Mesenchymal stem cell (in vitro differentiated cells and primary cell): ENCODE measurements around the gene PELI1.
A peak's percentile ranks its signal among the peaks of the same experiment; 100 is the strongest.

Experiments
- DNase-seq: peaks from one replicate; pipeline ENCODE4 v3.0.0-alpha.2; 2013
- H2AFZ ChIP-seq: one replicate; pipeline ENCODE4 v1.6.1; 2013; ENCODE audit warnings: low read depth, mild to moderate bottlenecking, control low read depth, inconsistent platforms, low read length, moderate library complexity
- H2AK5ac ChIP-seq: 2 replicates; pipeline ENCODE4 v1.6.1; 2013; ENCODE audit warnings: low read length, moderate library complexity, mild to moderate bottlenecking, inconsistent platforms; ENCODE audit not compliant: severe bottlenecking
- H2BK120ac ChIP-seq: one replicate; pipeline ENCODE4 v1.6.1; 2013; ENCODE audit warnings: low read depth, mild to moderate bottlenecking, inconsistent platforms, low read length, moderate library complexity
- H2BK12ac ChIP-seq, 2 experiments: one replicate each; pipeline ENCODE4 v1.6.1; 2013; ENCODE audit warnings: inconsistent platforms in 2 of 2, low read length in 2 of 2, mild to moderate bottlenecking in 2 of 2, moderate library complexity in 2 of 2, control low read depth in 1 of 2
- H2BK15ac ChIP-seq: one replicate; pipeline ENCODE4 v1.6.1; 2013; ENCODE audit warnings: mild to moderate bottlenecking, low read depth, inconsistent platforms; ENCODE audit not compliant: poor library complexity, severe bottlenecking
- H2BK5ac ChIP-seq: 2 replicates; pipeline ENCODE4 v1.6.1; 2013; ENCODE audit warnings: low read depth, mild to moderate bottlenecking, low read length, control low read depth, inconsistent platforms; ENCODE audit not compliant: poor library complexity, severe bottlenecking
- H3K14ac ChIP-seq, 2 experiments: one replicate each; pipeline ENCODE4 v1.6.1; 2013; ENCODE audit warnings: inconsistent platforms in 2 of 2, low read length in 2 of 2, control low read depth in 1 of 2, mild to moderate bottlenecking in 1 of 2, moderate library complexity in 1 of 2
- H3K18ac ChIP-seq, 2 experiments: one replicate each; pipeline ENCODE4 v1.6.1; 2013; ENCODE audit warnings: inconsistent platforms in 2 of 2, low read length in 2 of 2, control low read depth in 1 of 2, low read depth in 1 of 2, mild to moderate bottlenecking in 1 of 2
- H3K23ac ChIP-seq, 2 experiments: one replicate each; pipeline ENCODE4 v1.6.1; 2013; ENCODE audit warnings: inconsistent platforms in 2 of 2, low read length in 2 of 2, mild to moderate bottlenecking in 2 of 2, moderate library complexity in 2 of 2, control low read depth in 1 of 2
- H3K27ac ChIP-seq: 2 replicates; pipeline ENCODE4 v1.5.1; 2013; ENCODE audit warnings: mild to moderate bottlenecking, moderate library complexity, low read length, control low read depth, inconsistent platforms; ENCODE audit not compliant: poor library complexity, severe bottlenecking
- H3K27me3 ChIP-seq, 2 experiments: 2 replicates each; pipeline versions ENCODE4 v1.6.1 to v1.7.0; 2013; ENCODE audit warnings: low read length in 2 of 2, mild to moderate bottlenecking in 2 of 2, moderate library complexity in 2 of 2, control low read depth in 1 of 2, inconsistent platforms in 1 of 2; ENCODE audit not compliant: control insufficient read depth in 1 of 2, insufficient read depth in 1 of 2
- H3K36me3 ChIP-seq, 2 experiments: 2 replicates each; pipeline versions ENCODE4 v1.6.1 to v1.7.0; 2013; ENCODE audit warnings: low read length in 2 of 2, control low read depth in 1 of 2, inconsistent platforms in 1 of 2, low read depth in 1 of 2, mild to moderate bottlenecking in 1 of 2; ENCODE audit not compliant: insufficient read depth in 2 of 2, control insufficient read depth in 1 of 2
- H3K4ac ChIP-seq, 2 experiments: one replicate each; pipeline ENCODE4 v1.6.1; 2013; ENCODE audit warnings: inconsistent platforms in 2 of 2, low read length in 2 of 2, mild to moderate bottlenecking in 2 of 2, moderate library complexity in 2 of 2, control low read depth in 1 of 2, low read depth in 1 of 2
- H3K4me1 ChIP-seq: 2 replicates; pipeline ENCODE4 v1.6.1; 2013; ENCODE audit warnings: low read depth, low read length, control low read depth; ENCODE audit not compliant: control insufficient read depth, insufficient read depth
- H3K4me2 ChIP-seq: 2 replicates; pipeline ENCODE4 v1.6.1; 2013; ENCODE audit warnings: low read length, mild to moderate bottlenecking, inconsistent platforms; ENCODE audit not compliant: poor library complexity, severe bottlenecking
- H3K4me3 ChIP-seq, 2 experiments: 2 replicates each; pipeline versions ENCODE4 v1.5.1 to v1.7.0; 2013; ENCODE audit warnings: low read length in 2 of 2, mild to moderate bottlenecking in 2 of 2, control low read depth in 1 of 2, low read depth in 1 of 2; ENCODE audit not compliant: insufficient read depth in 1 of 2
- H3K79me1 ChIP-seq: replicated peaks from 2 replicates; pipeline ENCODE4 v1.6.1; 2013; ENCODE audit warnings: mild to moderate bottlenecking, control low read depth, low read length, inconsistent platforms; ENCODE audit not compliant: poor library complexity, severe bottlenecking
- H3K9ac ChIP-seq: 2 replicates; pipeline ENCODE4 v1.7.0; 2013; ENCODE audit warnings: mild to moderate bottlenecking, low read length, moderate library complexity
- H3K9me3 ChIP-seq: 2 replicates; pipeline ENCODE4 v1.7.0; 2013; ENCODE audit warnings: mild to moderate bottlenecking, low read length; ENCODE audit not compliant: control insufficient read depth
- H4K8ac ChIP-seq: one replicate; pipeline ENCODE4 v1.6.1; 2013; ENCODE audit warnings: inconsistent platforms, mild to moderate bottlenecking, low read length, moderate library complexity
- H4K91ac ChIP-seq: one replicate; pipeline ENCODE4 v1.6.1; 2013; ENCODE audit warnings: mild to moderate bottlenecking, low read length, inconsistent platforms
- WGBS: methylation state at CpG from one replicate; pipeline ENCODE4 v1.1.7; 2013; ENCODE audit warnings: mixed read lengths; 5-methylcytosine and 5-hydroxymethylcytosine counted together

PELI1 gene

DNA sequence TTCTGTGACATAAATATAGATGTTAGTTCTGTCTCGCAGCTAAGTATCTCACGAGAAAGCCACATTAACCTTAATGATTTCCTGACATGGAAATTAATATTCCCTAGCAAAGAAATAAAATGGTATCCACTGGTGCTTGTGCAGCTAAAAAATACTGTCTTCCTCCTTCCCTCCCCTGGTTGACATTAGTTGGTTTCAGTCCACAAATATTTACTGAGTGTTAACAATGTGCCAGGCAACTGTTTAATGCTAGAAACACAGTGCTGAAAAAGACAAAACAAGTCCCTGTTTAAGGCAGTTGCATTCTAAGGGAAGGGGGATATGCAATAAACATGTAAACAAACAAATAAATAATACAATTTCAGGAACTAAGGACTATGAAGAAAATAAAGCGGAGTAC lies 80.8 kb downstream of the PELI1 start:
- Histone ChIP-seq H3K9ac (peak overlapping the region; percentile 73), H3K27me3 (no peaks in the 10 kb centered on the region), H2AK5ac (no peak overlapping the region), H2BK120ac (no peak overlapping the region), H3K4me1 (no peaks in the 10 kb centered on the region), H3K23ac (no peak overlapping the region), H3K4ac (no peak overlapping the region), H3K18ac (no peak overlapping the region), H2BK12ac (no peak overlapping the region), H3K14ac (no peak overlapping the region), H2AFZ (peak overlapping the region; percentile 63), H3K9me3 (no peaks in the 10 kb centered on the region), H2BK15ac (no peak overlapping the region), H4K8ac (no peak overlapping the region), H3K79me1 (no peaks in the 10 kb centered on the region), H3K27ac (peak overlapping the region; percentile 76), H3K4me2 (no peak overlapping the region), H2BK5ac (no peak overlapping the region), H4K91ac (no peak overlapping the region), H3K36me3 (no peaks in the 10 kb centered on the region), H3K4me3 (no peak overlapping the region)
- no peak for DNase-seq
- 98% methylated on average over 1 of the region's 3 CpGs for WGBS

GRCh38 chr2:64062840-64063239 lies 81.4 kb downstream of the PELI1 start:
- H3K18ac ChIP-seq: no peak overlapping the region
- H3K4me3 ChIP-seq: no peak overlapping the region
- no peaks in the 10 kb centered on the region for H3K27me3 ChIP-seq
- H3K14ac ChIP-seq: no peak overlapping the region
- H2BK5ac ChIP-seq: no peak overlapping the region
- H3K79me1 ChIP-seq: no peaks in the 10 kb centered on the region
- H2BK12ac ChIP-seq: no peak overlapping the region
- no peak overlapping the region for H4K8ac ChIP-seq
- H3K4ac ChIP-seq: no peak overlapping the region
- no peak overlapping the region for H3K23ac ChIP-seq
- H3K27ac ChIP-seq: peak overlapping the region; percentile 76
- H4K91ac ChIP-seq: no peak overlapping the region
- H2BK15ac ChIP-seq: no peak overlapping the region
- no peaks in the 10 kb centered on the region for H3K4me1 ChIP-seq
- H3K9ac ChIP-seq: no peak overlapping the region
- H3K36me3 ChIP-seq: no peaks in the 10 kb centered on the region
- H2AFZ ChIP-seq: no peak overlapping the region
- DNase-seq: peak; percentile 44
- no peak overlapping the region for H2AK5ac ChIP-seq
- no peak overlapping the region for H3K4me2 ChIP-seq
- no peak overlapping the region for H2BK120ac ChIP-seq
- H3K9me3 ChIP-seq: no peaks in the 10 kb centered on the region

- no peak overlapping the region for H2BK15ac ChIP-seq
- no peak overlapping the region for H2BK12ac ChIP-seq
- H3K36me3 ChIP-seq: no peaks in the 10 kb centered on the region
- H4K91ac ChIP-seq: no peak overlapping the region
- H3K9me3 ChIP-seq: no peaks in the 10 kb centered on the region
- no peak for DNase-seq
- H2BK5ac ChIP-seq: no peak overlapping the region
- no peak overlapping the region for H2AK5ac ChIP-seq
- H2AFZ ChIP-seq: no peak overlapping the region
- H3K4ac ChIP-seq: no peak overlapping the region
- no peak overlapping the region for H3K9ac ChIP-seq
- H3K4me1 ChIP-seq: no peaks in the 10 kb centered on the region
- H3K18ac ChIP-seq: no peak overlapping the region
- no peak overlapping the region for H3K4me3 ChIP-seq
- H3K4me2 ChIP-seq: no peak overlapping the region
- H3K27me3 ChIP-seq: no peaks in the 10 kb centered on the region
- H3K23ac ChIP-seq: no peak overlapping the region
- no peak overlapping the region for H3K27ac ChIP-seq
- H2BK120ac ChIP-seq: no peak overlapping the region
- no peak overlapping the region for H4K8ac ChIP-seq
- H3K79me1 ChIP-seq: no peaks in the 10 kb centered on the region
- H3K14ac ChIP-seq: no peak overlapping the region
Observed at GRCh38 chr2:64059270-64059669, 85.0 kb downstream of the PELI1 start.

DNA sequence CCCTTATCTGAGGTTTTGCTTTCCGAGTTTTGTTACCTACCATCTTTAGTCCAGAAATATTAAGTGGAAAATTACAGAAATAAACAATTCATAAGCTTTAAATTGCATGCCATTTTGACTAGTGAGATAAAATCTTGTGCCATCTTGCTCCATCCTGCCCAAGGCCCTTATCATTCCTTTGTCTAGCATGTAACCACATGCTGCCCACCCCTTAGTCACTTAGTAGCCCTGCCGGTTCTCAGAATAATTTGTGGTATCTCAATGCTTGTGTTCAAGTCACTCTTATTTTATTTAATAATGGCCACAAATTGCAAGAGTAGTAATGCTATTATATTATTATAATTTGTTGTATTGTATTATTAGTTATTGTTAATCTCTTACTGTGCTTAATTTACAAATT lies 88.2 kb downstream of the PELI1 start:
- H3K4me3 ChIP-seq: no peak overlapping the region
- no peak for DNase-seq
- H3K79me1 ChIP-seq: no peaks in the 10 kb centered on the region
- H3K23ac ChIP-seq: no peak overlapping the region
- H3K27me3 ChIP-seq: no peaks in the 10 kb centered on the region
- H3K27ac ChIP-seq: no peak overlapping the region
- H3K36me3 ChIP-seq: no peaks in the 10 kb centered on the region
- no peak overlapping the region for H2BK5ac ChIP-seq
- no peak overlapping the region for H2BK15ac ChIP-seq
- no peak overlapping the region for H4K91ac ChIP-seq
- H2BK120ac ChIP-seq: no peak overlapping the region
- WGBS: no CpG with 5 or more reads among the region's 2 CpGs
- no peak overlapping the region for H3K4me2 ChIP-seq
- no peaks in the 10 kb centered on the region for H3K4me1 ChIP-seq
- H3K9me3 ChIP-seq: no peaks in the 10 kb centered on the region
- no peak overlapping the region for H2AK5ac ChIP-seq
- H3K9ac ChIP-seq: no peak overlapping the region
- H3K4ac ChIP-seq: no peak overlapping the region
- no peak overlapping the region for H3K14ac ChIP-seq
- H4K8ac ChIP-seq: no peak overlapping the region
- H3K18ac ChIP-seq: no peak overlapping the region
- H2BK12ac ChIP-seq: no peak overlapping the region
- no peak overlapping the region for H2AFZ ChIP-seq
